IMR-90 (cell line): ENCODE data around the gene SERPINA4. TPM values are rescaled to one million over a fixed set of nuclear protein-coding genes. Genes with fewer than 3 reads are reported as not detected.

Experiments used
- ATAC-seq: fragments of 200-7000 bp; cut with Tn5 transposase; 2 replicates; pipeline ENCODE4 v1.9.1; 2020; ENCODE audit warnings: low read depth, mild to moderate bottlenecking, moderate library complexity
- BruUV-seq: library from RNA; stranded (reverse); fragments of 400-500 nt; replicated peaks from 2 replicates; lab custom pipeline; 2021; lab: Mats Ljungman, UMichigan
- CTCF ChIA-PET: fragments of 300-600 bp; formaldehyde crosslinking; extraction: SDS; loops from one replicate; lab custom pipeline; 2021; ENCODE audit warnings: antibody characterized with exemption; lab: Yijun Ruan, JAX
- POLR2A ChIA-PET: fragments of 300-600 bp; sonication (Branson Sonifier 250); formaldehyde crosslinking; loops from one replicate; lab custom pipeline; 2022; ENCODE audit warnings: antibody characterized with exemption; ENCODE audit not compliant: unreplicated experiment; lab: Charles Lee
- DNase-seq: peaks from one replicate; pipeline ENCODE4 v3.0.0; 2013
- H2AFZ ChIP-seq: replicated peaks from 2 replicates; pipeline ENCODE3; 2013; ENCODE audit warnings: low read length, mild to moderate bottlenecking; ENCODE audit not compliant: poor library complexity
- H2AK5ac ChIP-seq: 2 replicates; pipeline ENCODE4 v1.6.1; 2013; ENCODE audit warnings: low read depth, low read length, inconsistent platforms
- H2AK9ac ChIP-seq: replicated peaks from 2 replicates; pipeline ENCODE3; 2013; ENCODE audit warnings: mild to moderate bottlenecking, low read depth, low read length, moderate library complexity; ENCODE audit not compliant: poor library complexity
- H2BK120ac ChIP-seq: 2 replicates; pipeline ENCODE4 v1.6.1; 2013; ENCODE audit warnings: low read depth, low read length, inconsistent platforms
- H2BK15ac ChIP-seq: 3 replicates; pipeline ENCODE4 v1.6.1; 2013; ENCODE audit warnings: low read depth, low read length, inconsistent platforms
- H2BK20ac ChIP-seq: 2 replicates; pipeline ENCODE4 v1.6.1; 2013; ENCODE audit warnings: low read depth, mild to moderate bottlenecking, inconsistent platforms, low read length, moderate library complexity
- H2BK5ac ChIP-seq: 2 replicates; pipeline ENCODE4 v1.6.1; 2013; ENCODE audit warnings: mild to moderate bottlenecking, low read depth, low read length, inconsistent platforms; ENCODE audit not compliant: poor library complexity, severe bottlenecking
- H3K14ac ChIP-seq: replicated peaks from 2 replicates; pipeline ENCODE4 v1.6.1; 2013; ENCODE audit warnings: low read depth, low read length, inconsistent platforms
- H3K18ac ChIP-seq: 2 replicates; pipeline ENCODE4 v1.6.1; 2013; ENCODE audit warnings: low read depth, low read length, control low read depth
- H3K23ac ChIP-seq: 2 replicates; pipeline ENCODE4 v1.6.1; 2013; ENCODE audit warnings: low read depth, low read length, inconsistent platforms
- H3K27ac ChIP-seq: 2 replicates; pipeline ENCODE4 v1.5.1; 2013; ENCODE audit warnings: mild to moderate bottlenecking, control low read depth, low read length; ENCODE audit not compliant: insufficient read depth
- H3K27me3 ChIP-seq: 2 replicates; pipeline ENCODE4 v1.6.1; 2013; ENCODE audit warnings: low read length; ENCODE audit not compliant: control insufficient read depth, insufficient read depth
- H3K36me3 ChIP-seq: 2 replicates; pipeline ENCODE4 v1.6.1; 2013; ENCODE audit warnings: low read length, mixed read lengths; ENCODE audit not compliant: control insufficient read depth, insufficient read depth
- H3K4ac ChIP-seq: 2 replicates; pipeline ENCODE4 v1.6.1; 2013; ENCODE audit warnings: low read depth, low read length, inconsistent platforms
- H3K4me1 ChIP-seq: 2 replicates; pipeline ENCODE4 v1.6.1; 2013; ENCODE audit warnings: low read length, mixed read lengths; ENCODE audit not compliant: control insufficient read depth, insufficient read depth
- H3K4me2 ChIP-seq: 2 replicates; pipeline ENCODE4 v1.6.1; 2013; ENCODE audit warnings: low read depth, mild to moderate bottlenecking, control low read depth, low read length, moderate library complexity
- H3K4me3 ChIP-seq: 2 replicates; pipeline ENCODE4 v1.5.1; 2013; ENCODE audit warnings: low read depth, mild to moderate bottlenecking, control low read depth, low read length, moderate library complexity; ENCODE audit not compliant: insufficient read depth
- H3K56ac ChIP-seq: 2 replicates; pipeline ENCODE4 v1.6.1; 2013; ENCODE audit warnings: low read length, inconsistent platforms; ENCODE audit not compliant: insufficient read depth; ENCODE audit errors: extremely low read depth
- H3K79me1 ChIP-seq, 2 experiments: 2 replicates each; pipeline ENCODE4 v1.6.1; 2013; ENCODE audit warnings: low read length in 2 of 2, inconsistent platforms in 1 of 2, low read depth in 1 of 2
- H3K9ac ChIP-seq: 2 replicates; pipeline ENCODE4 v1.6.1; 2013; ENCODE audit warnings: low read depth, low read length, control low read depth
- H3K9me1 ChIP-seq: 2 replicates; pipeline ENCODE4 v1.6.1; 2013; ENCODE audit warnings: low read length, inconsistent platforms; ENCODE audit not compliant: insufficient read depth
- H3K9me3 ChIP-seq: 2 replicates; pipeline ENCODE4 v1.6.1; 2013; ENCODE audit warnings: low read length; ENCODE audit not compliant: control insufficient read depth, insufficient read depth
- H4K20me1 ChIP-seq: 2 replicates; pipeline ENCODE4 v1.6.1; 2013; ENCODE audit warnings: low read length, inconsistent platforms; ENCODE audit not compliant: insufficient read depth
- H4K5ac ChIP-seq: 2 replicates; pipeline ENCODE4 v1.6.1; 2013; ENCODE audit warnings: mild to moderate bottlenecking, low read depth, low read length, control low read depth
- H4K8ac ChIP-seq, 2 experiments: 2 replicates each; pipeline ENCODE4 v1.6.1; 2013; ENCODE audit warnings: low read depth in 2 of 2, low read length in 2 of 2, control low read depth in 1 of 2, inconsistent platforms in 1 of 2
- H4K91ac ChIP-seq: 2 replicates; pipeline ENCODE4 v1.6.1; 2013; ENCODE audit warnings: low read depth, low read length, inconsistent platforms; ENCODE audit not compliant: insufficient read depth
- MAZ ChIP-seq: IDR thresholded peaks from 2 replicates; pipeline ENCODE4 v1.6.1; 2012; ENCODE audit warnings: low read depth, mild to moderate bottlenecking, low read length, improper control_type of control experiment, moderate library complexity, borderline replicate concordance
- MXI1 ChIP-seq: IDR thresholded peaks from 2 replicates; pipeline ENCODE4 v1.6.1; 2012; ENCODE audit warnings: low read depth, mild to moderate bottlenecking, low read length, moderate library complexity, borderline replicate concordance
- RFX5 ChIP-seq: IDR thresholded peaks from 2 replicates; pipeline ENCODE4 v1.8.0; 2012; ENCODE audit warnings: low read depth, mild to moderate bottlenecking, low read length, moderate library complexity
- WGBS, 2 experiments: methylation state at CpG; one replicate each; pipeline versions ENCODE4 v1.1.5 to v1.1.7; 2013; ENCODE audit warnings: missing lambda C conversion rate in 2 of 2; ENCODE audit not compliant: insufficient read length in 1 of 2; ENCODE audit errors: extremely low coverage in 2 of 2; 5-methylcytosine and 5-hydroxymethylcytosine counted together
- dilution Hi-C: fragments of 300-500 bp; cut with HindIII; formaldehyde crosslinking; loops from one replicate; pipeline ENCODE4 v1.14.3; 2018; ENCODE audit warnings: low sequenced_read_pairs; ENCODE audit not compliant: unreplicated experiment
- in situ Hi-C: fragments of 300-500 bp; cut with MboI; formaldehyde crosslinking; loops from 3 replicates; pipeline ENCODE4 v1.14.3; 2019; ENCODE audit warnings: low sequenced_read_pairs, inconsistent platforms, mixed read lengths
- intact Hi-C: fragments of 100-400 bp; cut with micrococcal nuclease; formaldehyde crosslinking; loops from 2 replicates; pipeline ENCODE4 v1.10.0; 2022
- polyA plus RNA-seq, 3 experiments: library from polyadenylated mRNA; depleted of rRNA; stranded (reverse); fragments of >200 nt; gene quantifications; 2 replicates each; pipeline ENCODE4 v1.2.3, GENCODE V29; 2012; ENCODE audit warnings: low replicate concordance in 1 of 3
- total RNA-seq: library from RNA; depleted of rRNA; stranded (reverse); fragments of >200 nt; gene quantifications from 2 replicates; pipeline ENCODE4 v1.2.3, GENCODE V29; 2012
- TF ChIP-seq, protein P1 (sequence below): fragments of 150-350 bp; IDR thresholded peaks from 2 replicates; pipeline ENCODE4 v1.6.1; 2016; ENCODE audit warnings: low read depth, mild to moderate bottlenecking, low read length, moderate library complexity, borderline replicate concordance

Gene SERPINA4
- total and polyA plus RNA-seq, 2 of the 4 experiments (the other 2 are of a cell fraction) = not detected

DNA sequence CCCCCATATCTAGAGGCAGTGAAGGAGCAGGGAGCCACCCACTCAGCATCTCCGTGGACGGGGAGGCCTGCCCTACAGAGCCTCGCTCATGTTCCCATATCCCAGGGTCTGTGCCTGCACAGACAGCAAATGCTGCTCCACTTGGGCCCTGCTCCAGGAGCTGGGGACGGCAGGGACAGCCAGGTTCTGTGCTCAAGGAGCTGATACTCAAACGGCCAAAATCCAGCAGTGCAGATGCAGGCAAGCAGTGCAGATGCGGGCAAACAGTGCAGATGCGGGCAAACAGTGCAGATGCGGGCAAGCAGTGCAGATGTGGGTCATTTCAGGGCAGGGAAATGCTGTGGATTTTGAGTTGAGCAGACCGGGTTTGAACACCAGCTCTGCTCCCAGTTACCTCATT, 45.8 kb upstream of the SERPINA4 start:
- in situ Hi-C loops = no loop called here
- Histone ChIP-seq H3K27ac (no peak overlapping the region), H2BK15ac (no peak overlapping the region), H4K5ac (no peak overlapping the region), H3K18ac (no peak overlapping the region), H2BK120ac (no peak overlapping the region), H3K9me3 (peaks cover 2% of the 10 kb centered on the region; the same call in 1 of the 2 replicates), H4K91ac (no peak overlapping the region), H3K9ac (no peak overlapping the region), H3K4me2 (no peak overlapping the region), H4K8ac (no peak overlapping the region), H4K20me1 (no peaks in the 10 kb centered on the region), H2AFZ (no peak overlapping the region), H2BK5ac (no peak overlapping the region), H2AK5ac (no peak overlapping the region), H3K14ac (no peak overlapping the region), H3K56ac (no peak overlapping the region), H3K23ac (no peak overlapping the region), H3K79me1 (no peaks in the 10 kb centered on the region), H2BK20ac (no peak overlapping the region), H3K4ac (no peak overlapping the region), H2AK9ac (no peak overlapping the region), H3K27me3 (no peaks in the 10 kb centered on the region; the same call in 1 of the 2 replicates), H3K4me3 (no peak overlapping the region), H3K9me1 (no peaks in the 10 kb centered on the region), H3K4me1 (no peaks in the 10 kb centered on the region), H3K36me3 (no peaks in the 10 kb centered on the region)
- dilution Hi-C loops = no loop called here
- ATAC-seq = no peak
- ChIA-PET CTCF (no interaction called here), POLR2A (no interaction called here)
- WGBS, 2 experiments = no CpG with 5 or more reads among the region's 9 CpGs
- no TSS peak for BruUV-seq
- no peak for DNase-seq
- TF ChIP-seq, protein P1, sequence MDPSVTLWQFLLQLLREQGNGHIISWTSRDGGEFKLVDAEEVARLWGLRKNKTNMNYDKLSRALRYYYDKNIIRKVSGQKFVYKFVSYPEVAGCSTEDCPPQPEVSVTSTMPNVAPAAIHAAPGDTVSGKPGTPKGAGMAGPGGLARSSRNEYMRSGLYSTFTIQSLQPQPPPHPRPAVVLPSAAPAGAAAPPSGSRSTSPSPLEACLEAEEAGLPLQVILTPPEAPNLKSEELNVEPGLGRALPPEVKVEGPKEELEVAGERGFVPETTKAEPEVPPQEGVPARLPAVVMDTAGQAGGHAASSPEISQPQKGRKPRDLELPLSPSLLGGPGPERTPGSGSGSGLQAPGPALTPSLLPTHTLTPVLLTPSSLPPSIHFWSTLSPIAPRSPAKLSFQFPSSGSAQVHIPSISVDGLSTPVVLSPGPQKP = no peak
- TF ChIP-seq MAZ = no peak
- TF ChIP-seq MXI1 = no peak
- TF ChIP-seq RFX5 = no peak
- intact Hi-C loops = no loop called here
